ENCODE results near the gene PLEK.
A peak's percentile ranks its signal among the peaks of the same experiment; 100 is the strongest.
"Not testable (repeated sequence)": the region's sequence is repeated elsewhere in the genome, so short reads cannot be mapped to it uniquely, and the experiment has no call there.

PLEK gene

GRCh38 chr2:68385220-68385906 is 20.3 kb downstream of the PLEK start:
- peak overlapping the region; percentile 23 for H3K27ac Mint-ChIP-seq
- H3K27me3 Mint-ChIP-seq (ENCODE audit: low read depth): peaks cover 10% of the 10 kb centered on the region
- peaks cover 3% of the 10 kb centered on the region for H3K9me3 Mint-ChIP-seq
- peak overlapping the region; percentile 48 for H3K4me3 Mint-ChIP-seq
- peaks cover 38% of the 10 kb centered on the region for H3K4me1 Mint-ChIP-seq (ENCODE audit: low read depth)
- peaks cover 7% of the 10 kb centered on the region for H3K36me3 Mint-ChIP-seq (ENCODE audit: low read depth)

GRCh38 chr2:68385907-68386287 is 20.8 kb downstream of the PLEK start:
- Mint-ChIP-seq H3K9me3 (peaks cover under 1% of the 10 kb centered on the region), H3K27ac (peak overlapping the region; percentile 23), H3K4me3 (no peak overlapping the region), H3K27me3 (ENCODE audit: low read depth) (peaks cover 10% of the 10 kb centered on the region), H3K4me1 (ENCODE audit: low read depth) (peaks cover 37% of the 10 kb centered on the region), H3K36me3 (ENCODE audit: low read depth) (peaks cover 5% of the 10 kb centered on the region)

DNA sequence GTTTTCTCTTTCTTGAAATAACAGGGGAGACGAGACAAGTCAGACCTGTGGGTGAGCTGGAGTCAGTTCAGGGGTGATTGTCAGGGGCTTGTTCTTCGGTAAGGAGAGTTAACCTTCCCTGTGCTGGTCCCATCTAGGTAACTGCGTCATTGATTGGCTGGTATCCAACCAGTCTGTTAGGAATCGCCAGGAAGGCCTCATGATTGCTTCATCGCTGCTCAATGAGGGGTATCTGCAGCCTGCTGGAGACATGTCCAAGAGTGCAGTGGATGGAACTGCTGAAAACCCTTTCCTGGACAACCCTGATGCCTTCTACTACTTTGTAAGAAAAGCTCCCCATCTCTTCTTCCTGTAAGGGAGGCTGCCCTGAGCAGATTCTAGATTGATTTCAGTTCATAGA is 21.3 kb downstream of the PLEK start:
- Mint-ChIP-seq H3K4me3 (no peak overlapping the region), H3K9me3 (no peaks in the 10 kb centered on the region), H3K36me3 (ENCODE audit: low read depth) (peaks cover 4% of the 10 kb centered on the region), H3K4me1 (ENCODE audit: low read depth) (peaks cover 35% of the 10 kb centered on the region), H3K27ac (no peak overlapping the region), H3K27me3 (ENCODE audit: low read depth) (peaks cover 10% of the 10 kb centered on the region)

GRCh38 chr2:68387408-68388350 is 22.6 kb downstream of the PLEK start:
- H3K9me3 Mint-ChIP-seq: no peaks in the 10 kb centered on the region
- H3K4me3 Mint-ChIP-seq: peak overlapping the region; percentile 71
- H3K27me3 Mint-ChIP-seq (ENCODE audit: low read depth): peaks cover 16% of the 10 kb centered on the region
- peaks cover 35% of the 10 kb centered on the region for H3K4me1 Mint-ChIP-seq (ENCODE audit: low read depth)
- H3K36me3 Mint-ChIP-seq (ENCODE audit: low read depth): peaks cover 4% of the 10 kb centered on the region
- H3K27ac Mint-ChIP-seq: peak overlapping the region; percentile 82

- H3K4me1 Mint-ChIP-seq (ENCODE audit: low read depth): peaks cover 35% of the 10 kb centered on the region
- H3K27me3 Mint-ChIP-seq (ENCODE audit: low read depth): peaks cover 22% of the 10 kb centered on the region
- no peaks in the 10 kb centered on the region for H3K9me3 Mint-ChIP-seq
- H3K27ac Mint-ChIP-seq: peak overlapping the region; percentile 82
- peak overlapping the region; percentile 38 for H3K4me3 Mint-ChIP-seq
- H3K36me3 Mint-ChIP-seq (ENCODE audit: low read depth): peaks cover 4% of the 10 kb centered on the region
These were observed 23.3 kb downstream of the PLEK start for GRCh38 chr2:68388358-68388757.

DNA sequence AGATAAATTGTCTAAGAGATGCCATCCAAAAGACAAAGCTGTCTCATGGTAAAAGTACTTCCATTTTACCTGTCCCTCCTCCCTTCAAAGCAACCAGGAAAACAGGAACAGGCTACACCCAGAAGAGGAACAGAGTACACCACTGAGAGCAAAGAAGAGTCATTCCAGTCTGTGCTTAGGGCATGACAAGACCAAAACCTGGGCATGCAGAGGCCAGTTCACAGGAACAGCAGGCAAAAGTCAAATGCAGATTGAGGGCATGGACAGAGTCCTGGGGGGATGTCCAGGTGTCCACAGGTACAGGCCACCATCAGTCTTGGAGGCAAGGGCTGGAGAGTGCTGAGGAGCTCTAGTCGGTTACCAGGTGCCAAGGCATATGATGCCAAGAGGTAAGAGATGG is 23.7 kb downstream of the PLEK start:
- Mint-ChIP-seq H3K27ac (peak overlapping the region; percentile 42), H3K4me1 (ENCODE audit: low read depth) (peaks cover 35% of the 10 kb centered on the region), H3K9me3 (no peaks in the 10 kb centered on the region), H3K36me3 (ENCODE audit: low read depth) (peaks cover 4% of the 10 kb centered on the region), H3K4me3 (peak overlapping the region; percentile 38), H3K27me3 (ENCODE audit: low read depth) (peaks cover 22% of the 10 kb centered on the region)

GRCh38 chr2:68390114-68390513 is 25.0 kb downstream of the PLEK start:
- H3K27ac Mint-ChIP-seq: no peak overlapping the region
- H3K27me3 Mint-ChIP-seq (ENCODE audit: low read depth): peaks cover 22% of the 10 kb centered on the region
- no peaks in the 10 kb centered on the region for H3K9me3 Mint-ChIP-seq
- H3K36me3 Mint-ChIP-seq (ENCODE audit: low read depth): peaks cover 5% of the 10 kb centered on the region
- no peak overlapping the region for H3K4me3 Mint-ChIP-seq
- peaks cover 35% of the 10 kb centered on the region for H3K4me1 Mint-ChIP-seq (ENCODE audit: low read depth)

DNA sequence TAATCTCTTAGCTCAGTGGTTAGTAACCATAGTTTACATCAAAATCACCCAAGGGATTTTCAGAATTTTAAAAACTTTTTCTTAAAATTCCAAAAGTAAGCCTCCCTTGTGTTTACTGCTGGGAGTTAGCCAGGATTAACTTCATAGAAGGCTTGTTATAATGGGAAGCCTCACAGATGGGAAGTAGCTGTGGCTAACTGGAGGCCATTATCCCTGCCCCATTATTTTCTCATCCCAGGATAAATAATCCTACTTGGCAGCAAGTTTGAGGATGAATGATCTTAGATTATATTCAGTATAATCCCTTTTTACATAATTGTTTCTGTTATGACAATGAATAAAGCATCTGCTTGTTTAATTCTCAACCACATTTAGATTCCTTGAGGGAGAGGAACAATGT is 25.5 kb downstream of the PLEK start:
- Mint-ChIP-seq H3K9me3 (no peaks in the 10 kb centered on the region), H3K4me1 (ENCODE audit: low read depth) (peaks cover 33% of the 10 kb centered on the region), H3K36me3 (ENCODE audit: low read depth) (peaks cover 6% of the 10 kb centered on the region), H3K27me3 (ENCODE audit: low read depth) (peaks cover 22% of the 10 kb centered on the region), H3K4me3 (no peak overlapping the region), H3K27ac (no peak overlapping the region)

- H3K4me3 Mint-ChIP-seq: no peak overlapping the region
- peaks cover 6% of the 10 kb centered on the region for H3K36me3 Mint-ChIP-seq (ENCODE audit: low read depth)
- no peak overlapping the region for H3K27ac Mint-ChIP-seq
- no peaks in the 10 kb centered on the region for H3K9me3 Mint-ChIP-seq
- H3K27me3 Mint-ChIP-seq (ENCODE audit: low read depth): peaks cover 22% of the 10 kb centered on the region
- peaks cover 30% of the 10 kb centered on the region for H3K4me1 Mint-ChIP-seq (ENCODE audit: low read depth)
These were observed 26.0 kb downstream of the PLEK start for GRCh38 chr2:68391099-68391498.

DNA sequence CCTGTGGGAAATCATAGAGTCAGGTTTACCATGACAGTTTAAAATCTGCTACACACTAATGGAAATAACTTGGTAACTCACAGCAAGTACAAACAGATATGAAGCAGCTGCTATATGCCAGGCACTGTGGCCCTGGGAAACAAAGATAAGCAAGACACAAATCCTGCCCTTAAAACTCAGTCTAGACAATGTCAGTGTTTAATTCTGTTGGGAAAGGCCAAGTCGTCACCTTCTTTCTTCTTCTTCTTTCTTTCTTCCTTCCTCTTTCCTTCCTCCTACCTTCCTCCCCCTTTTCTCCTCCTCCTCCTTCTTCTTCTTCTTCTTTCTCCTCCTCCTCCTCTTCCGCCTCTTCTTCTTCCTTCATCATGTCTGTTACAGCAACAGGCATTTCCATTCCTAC is 26.8 kb downstream of the PLEK start:
- H3K27ac Mint-ChIP-seq: no peak overlapping the region
- H3K9me3 Mint-ChIP-seq: no peaks in the 10 kb centered on the region
- H3K36me3 Mint-ChIP-seq (ENCODE audit: low read depth): peaks cover 6% of the 10 kb centered on the region
- H3K4me1 Mint-ChIP-seq (ENCODE audit: low read depth): peaks cover 25% of the 10 kb centered on the region
- peaks cover 22% of the 10 kb centered on the region for H3K27me3 Mint-ChIP-seq (ENCODE audit: low read depth)
- H3K4me3 Mint-ChIP-seq: no peak overlapping the region

DNA sequence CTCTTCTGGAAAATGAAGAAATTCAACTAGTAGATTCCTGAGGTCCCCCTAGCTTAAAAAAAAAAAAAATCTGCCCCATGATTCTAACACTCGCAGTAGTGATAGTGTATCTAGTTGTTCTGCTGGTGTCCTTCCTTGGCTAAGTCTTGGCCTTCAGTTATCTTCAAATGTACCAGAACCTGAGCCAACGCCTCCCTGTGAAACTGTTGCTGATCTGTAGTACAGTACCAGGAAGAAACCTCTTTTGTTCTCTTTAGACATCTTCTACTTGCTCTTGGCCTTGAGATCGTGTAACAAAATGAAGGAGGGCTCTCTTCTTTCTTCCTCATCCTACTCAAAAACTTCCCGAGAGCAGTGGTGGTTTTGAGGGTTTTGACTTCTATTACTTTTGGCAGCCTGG is 31.0 kb downstream of the PLEK start:
- no peaks in the 10 kb centered on the region for H3K4me1 Mint-ChIP-seq (ENCODE audit: low read depth)
- no peak overlapping the region for H3K4me3 Mint-ChIP-seq
- H3K27me3 Mint-ChIP-seq (ENCODE audit: low read depth): peaks cover 36% of the 10 kb centered on the region
- H3K9me3 Mint-ChIP-seq: peaks cover 26% of the 10 kb centered on the region
- peaks cover 17% of the 10 kb centered on the region for H3K36me3 Mint-ChIP-seq (ENCODE audit: low read depth)
- H3K27ac Mint-ChIP-seq: no peak overlapping the region

DNA sequence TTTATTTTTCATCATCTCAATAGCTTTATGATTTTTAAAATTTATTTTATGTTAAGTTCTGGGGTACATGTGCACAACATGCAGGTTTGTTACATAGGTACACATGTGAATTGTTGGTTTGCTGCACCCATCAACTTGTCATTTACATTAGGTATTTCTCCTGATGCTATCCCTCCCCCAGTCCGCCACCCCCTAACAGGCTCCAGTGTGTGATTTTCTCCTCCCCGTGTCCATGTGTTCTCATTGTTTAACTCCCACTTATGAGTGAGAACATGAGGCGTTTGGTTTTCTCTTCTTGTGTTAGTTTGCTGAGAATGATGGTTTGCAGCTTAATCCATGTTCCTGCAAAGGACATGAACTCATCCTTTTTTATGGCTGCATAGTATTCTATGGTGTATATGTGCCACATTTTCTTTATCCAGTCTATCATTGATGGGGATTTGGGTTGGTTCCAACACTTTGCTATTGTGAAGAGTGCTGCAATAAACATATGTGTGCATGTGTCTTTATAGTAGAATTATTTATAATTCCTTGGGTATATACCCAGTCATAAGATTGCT is 32.7 kb downstream of the PLEK start:
- H3K36me3 Mint-ChIP-seq (ENCODE audit: low read depth): peaks cover 23% of the 10 kb centered on the region
- H3K4me3 Mint-ChIP-seq; H3K27ac Mint-ChIP-seq; H3K4me1 Mint-ChIP-seq (ENCODE audit: low read depth): not testable (repeated sequence)
- H3K27me3 Mint-ChIP-seq (ENCODE audit: low read depth): peaks cover 44% of the 10 kb centered on the region
- H3K9me3 Mint-ChIP-seq: peaks cover 37% of the 10 kb centered on the region

DNA sequence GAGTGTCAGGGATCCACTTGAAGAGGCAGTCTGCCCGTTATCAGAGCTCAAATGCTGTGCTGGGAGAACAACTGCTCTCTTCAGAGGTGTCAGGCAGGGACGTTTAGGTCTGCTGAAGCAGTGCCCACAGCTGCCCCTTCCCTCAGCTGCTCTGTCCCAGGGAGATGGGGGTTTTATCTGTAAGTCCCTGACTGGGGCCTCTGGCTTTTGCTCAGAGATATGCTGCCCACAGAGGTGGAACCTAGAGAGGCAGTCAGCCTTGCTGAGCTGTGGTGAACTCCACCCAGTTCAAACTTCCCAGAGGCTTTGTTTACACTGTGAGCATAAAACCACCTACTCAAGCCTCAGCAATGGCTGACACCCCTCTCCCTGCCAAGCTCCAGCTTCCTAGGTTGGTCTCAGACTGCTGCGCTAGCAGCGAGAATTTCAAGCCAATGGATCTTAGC is 38.1 kb downstream of the PLEK start:
- no peak overlapping the region for H3K4me3 Mint-ChIP-seq
- H3K27ac Mint-ChIP-seq: no peak overlapping the region
- peaks cover 30% of the 10 kb centered on the region for H3K36me3 Mint-ChIP-seq (ENCODE audit: low read depth)
- peaks cover 46% of the 10 kb centered on the region for H3K9me3 Mint-ChIP-seq
- H3K27me3 Mint-ChIP-seq (ENCODE audit: low read depth): peaks cover 71% of the 10 kb centered on the region
- peaks cover 8% of the 10 kb centered on the region for H3K4me1 Mint-ChIP-seq (ENCODE audit: low read depth)

DNA sequence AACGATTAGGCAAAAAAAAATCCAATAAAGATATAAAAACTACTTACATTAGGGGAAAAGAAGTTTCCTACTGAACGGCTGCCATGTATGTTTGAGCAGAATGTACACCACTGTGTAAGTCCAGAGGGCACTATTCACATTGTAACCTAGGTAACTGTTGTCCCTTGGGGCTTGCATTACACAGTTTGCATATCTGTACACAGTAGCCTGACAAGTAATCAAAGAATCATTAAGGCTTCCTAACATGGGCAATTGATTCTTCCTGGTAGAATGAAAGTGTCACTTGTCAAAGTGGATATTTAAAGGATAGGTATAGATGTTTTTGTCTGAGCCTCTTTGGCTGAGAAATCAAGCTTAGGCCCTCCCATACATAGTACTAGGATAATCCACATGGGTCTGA is 39.1 kb downstream of the PLEK start:
- Mint-ChIP-seq H3K36me3 (ENCODE audit: low read depth) (peaks cover 26% of the 10 kb centered on the region), H3K4me3 (no peak overlapping the region), H3K27ac (no peak overlapping the region), H3K9me3 (peaks cover 44% of the 10 kb centered on the region), H3K27me3 (ENCODE audit: low read depth) (peaks cover 70% of the 10 kb centered on the region), H3K4me1 (ENCODE audit: low read depth) (peaks cover 8% of the 10 kb centered on the region)
